ENCODE results near the gene PIH1D1.

PIH1D1 gene

GRCh38 chr19:49432141-49433073 lies 19.2 kb downstream of the PIH1D1 start:
- no peak for DNase-seq

DNA sequence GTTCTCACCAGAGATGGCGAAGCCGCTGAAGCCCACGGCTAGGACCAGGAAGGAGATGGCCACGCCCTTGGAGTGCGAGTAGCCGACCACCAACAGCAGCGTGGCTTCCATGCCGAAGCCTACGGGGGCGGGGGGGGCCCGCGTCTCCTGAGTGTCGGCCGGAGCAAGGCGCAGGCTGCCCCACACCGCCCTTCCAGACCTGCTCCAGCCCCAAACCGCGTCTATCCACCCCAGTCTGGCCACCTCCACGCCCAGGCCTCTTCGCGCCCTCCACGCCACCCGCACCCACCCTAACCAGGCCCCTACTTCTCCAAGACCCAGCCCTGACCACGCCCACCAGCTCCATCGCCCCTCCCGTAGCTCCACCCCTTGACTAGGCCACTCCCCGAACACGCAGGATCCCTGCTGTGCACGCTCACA lies 20.3 kb downstream of the PIH1D1 start:
- no peak for DNase-seq

- DNase-seq, result no peak
Observed at GRCh38 chr19:49430678-49431329, 20.8 kb downstream of the PIH1D1 start.

DNA sequence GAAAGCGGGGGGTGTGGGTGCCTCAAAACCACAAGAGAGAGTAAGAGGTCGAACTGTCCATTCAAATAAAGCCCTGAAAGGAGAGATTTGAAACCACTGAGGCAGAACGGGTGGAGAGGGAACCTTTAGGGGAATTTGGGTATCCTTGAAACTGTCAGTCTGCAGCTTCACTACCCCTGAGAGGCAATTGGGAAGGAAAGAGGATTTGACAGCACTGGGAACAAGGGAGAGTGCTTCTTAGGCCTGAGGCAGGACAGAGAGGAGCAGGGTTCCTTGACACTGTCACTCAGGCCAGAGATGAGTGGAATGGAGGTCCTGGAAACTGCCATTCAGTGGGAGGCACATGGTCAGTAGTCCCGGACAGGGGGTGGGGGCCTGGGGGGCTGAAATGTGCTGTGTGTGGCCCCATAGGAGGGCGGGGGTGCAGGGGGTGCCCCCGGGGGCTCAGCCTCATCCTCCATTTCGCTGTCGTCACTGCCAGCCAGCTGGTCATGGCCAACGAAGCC lies 21.4 kb downstream of the PIH1D1 start:
- no peak for DNase-seq

GRCh38 chr19:49428547-49429451 lies 22.8 kb downstream of the PIH1D1 start:
- no peak for DNase-seq

DNA sequence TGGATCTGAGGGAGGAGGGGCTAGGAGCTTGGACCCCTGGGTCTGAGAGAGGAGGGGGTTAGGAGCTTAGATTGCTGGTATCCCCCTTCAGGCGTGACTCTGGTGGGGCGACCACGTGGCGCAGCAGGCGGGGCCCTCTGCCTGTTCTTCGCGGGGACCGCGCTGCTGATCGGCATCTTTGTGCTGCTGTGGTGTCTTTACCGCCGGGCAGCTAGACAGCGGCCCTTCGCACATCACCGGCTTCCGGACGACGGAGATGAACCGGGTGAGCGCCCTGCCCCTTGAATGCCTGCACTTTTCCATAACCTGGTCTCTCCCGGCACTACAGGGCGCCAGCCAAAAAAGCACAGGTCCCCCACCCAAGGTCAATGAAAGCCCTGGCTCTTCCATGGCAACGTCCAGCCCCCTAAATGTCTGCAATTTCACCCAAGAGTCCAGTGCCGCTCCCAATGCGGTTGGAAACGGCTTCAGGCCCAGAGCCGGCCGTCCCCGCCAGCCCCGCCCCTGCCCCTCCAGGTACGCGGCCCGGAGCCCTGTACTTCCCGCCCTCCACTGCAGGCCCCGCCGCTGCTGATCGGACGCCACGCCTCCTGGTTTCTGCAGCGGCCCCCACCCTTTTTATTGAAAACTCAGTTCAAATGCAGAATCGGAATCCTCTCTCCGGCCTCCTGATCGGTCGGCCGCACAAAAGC lies 23.6 kb downstream of the PIH1D1 start:
- DNase-seq, result no peak

- DNase-seq, result no peak
Observed at GRCh38 chr19:49427339-49427738, 24.3 kb downstream of the PIH1D1 start.

DNA sequence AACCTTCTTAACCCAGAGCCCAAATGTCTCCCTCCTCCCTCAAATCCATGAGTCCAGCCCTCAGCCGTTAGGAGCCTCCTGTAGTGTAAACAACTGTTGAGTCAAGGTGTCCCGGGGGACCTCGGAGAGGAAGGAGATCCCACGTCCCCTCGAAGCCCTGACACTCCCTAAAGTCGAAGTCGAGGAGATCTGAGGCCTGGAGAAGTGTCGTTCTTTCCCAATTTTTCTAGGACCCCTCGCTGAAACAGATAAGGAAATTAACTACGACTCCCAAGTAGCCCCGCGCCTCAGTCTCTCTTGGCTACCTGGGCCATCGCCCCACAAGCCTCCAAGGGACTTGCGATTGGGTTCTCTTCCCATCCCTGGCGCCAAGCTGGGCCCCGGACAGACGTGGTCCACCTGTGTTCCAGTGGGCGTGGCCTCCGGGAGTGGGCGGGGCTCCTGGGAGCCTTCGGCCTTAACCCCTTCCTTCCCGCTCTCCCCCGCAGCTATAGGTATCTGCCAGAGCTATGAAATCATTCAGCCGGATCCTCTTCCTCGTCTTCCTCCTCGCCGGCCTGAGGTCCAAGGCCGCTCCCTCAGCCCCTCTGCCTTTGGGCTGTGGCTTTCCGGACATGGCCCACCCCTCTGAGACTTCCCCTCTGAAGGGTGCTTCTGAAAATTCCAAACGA lies 25.6 kb downstream of the PIH1D1 start:
- DNase-seq, result no peak

DNA sequence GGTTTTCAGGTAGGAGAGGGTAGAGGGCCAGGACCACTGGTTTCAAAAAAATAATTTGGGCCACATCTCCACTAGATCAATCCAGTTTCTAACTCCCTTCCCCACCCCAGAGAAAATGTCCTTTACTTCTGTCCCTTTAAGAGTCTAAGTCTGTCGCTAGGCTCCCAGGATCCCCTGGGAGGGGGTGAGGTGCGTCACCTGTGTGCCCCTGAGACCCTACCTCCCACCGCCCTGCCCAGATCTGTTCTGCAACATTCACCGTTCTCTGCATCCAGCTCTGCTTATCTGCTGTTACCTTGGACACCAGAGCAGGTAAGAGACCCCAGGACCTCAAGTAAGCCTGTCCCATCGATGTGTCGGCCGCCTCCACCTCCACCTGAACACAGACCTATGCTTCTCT lies 26.4 kb downstream of the PIH1D1 start, which contains the start of gene GFY:
Gene GFY, plus strand, starts transcription at position 211 of the 400 bp plus-strand sequence. CDS start 1,043 bp downstream, outside the sequence.
- DNase-seq, result no peak

DNA sequence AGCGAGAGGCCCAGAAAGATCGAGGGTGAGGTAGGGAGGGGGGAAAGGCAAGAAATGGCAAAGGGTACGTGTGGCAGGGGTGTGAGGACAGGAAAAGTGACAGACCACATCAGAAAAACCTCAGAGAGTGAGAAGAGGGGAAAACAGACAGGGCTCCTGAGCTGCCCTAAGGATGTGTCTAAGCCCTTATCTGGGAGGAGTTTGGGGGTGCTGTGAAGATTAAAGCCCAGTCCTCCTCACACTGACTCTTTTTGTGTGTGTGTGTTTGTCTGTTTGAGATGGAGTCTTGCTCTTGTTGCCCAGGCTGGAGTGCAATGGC lies 27.7 kb downstream of the PIH1D1 start:
- DNase-seq, result no peak

- DNase-seq, result no peak
Observed at GRCh38 chr19:49423071-49423984, 28.3 kb downstream of the PIH1D1 start, which contains the start of gene PTH2. Gene PTH2, minus strand, starts transcription at chr19:49423441. Its CDS starts 102 bp downstream, at chr19:49423339.

DNA sequence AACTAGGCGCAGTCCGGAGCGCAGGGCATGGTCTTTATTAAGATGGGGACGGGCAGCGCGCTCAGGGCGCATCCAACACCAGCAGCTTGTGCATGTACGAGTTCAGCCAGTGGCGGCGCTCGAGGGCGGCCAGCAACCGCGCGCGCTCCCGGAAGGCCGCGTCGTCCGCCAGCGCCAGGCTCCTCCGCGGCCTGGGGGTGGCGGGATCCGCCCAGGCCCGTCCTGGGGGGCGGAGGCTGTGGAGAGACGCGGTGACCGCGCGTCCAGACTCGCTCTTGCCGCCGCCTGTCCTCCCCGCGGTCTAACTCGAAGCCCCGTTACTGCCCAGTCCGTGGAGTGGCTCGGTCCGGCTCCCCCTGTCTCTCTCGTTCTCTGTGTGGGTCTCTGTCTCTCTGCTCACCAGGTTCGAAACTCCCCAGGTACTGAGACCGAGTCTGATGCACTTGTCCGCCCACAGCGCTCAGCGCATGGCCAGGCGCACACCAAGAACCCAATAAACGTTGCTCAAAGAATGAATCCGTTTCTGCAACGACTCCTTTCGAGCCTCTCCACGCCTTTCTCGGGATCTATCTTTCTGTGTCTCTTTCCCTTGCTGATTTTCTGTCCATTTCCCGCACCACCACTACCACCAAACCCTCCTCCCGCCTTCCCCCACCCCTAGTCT lies 29.1 kb downstream of the PIH1D1 start:
- no peak for DNase-seq

GRCh38 chr19:49421878-49422202 lies 29.8 kb downstream of the PIH1D1 start:
- no peak for DNase-seq

- no peak for DNase-seq
Observed at GRCh38 chr19:49421039-49421877, 30.4 kb downstream of the PIH1D1 start.

- no peak for DNase-seq
Observed at GRCh38 chr19:49420227-49420626, 31.4 kb downstream of the PIH1D1 start.

DNA sequence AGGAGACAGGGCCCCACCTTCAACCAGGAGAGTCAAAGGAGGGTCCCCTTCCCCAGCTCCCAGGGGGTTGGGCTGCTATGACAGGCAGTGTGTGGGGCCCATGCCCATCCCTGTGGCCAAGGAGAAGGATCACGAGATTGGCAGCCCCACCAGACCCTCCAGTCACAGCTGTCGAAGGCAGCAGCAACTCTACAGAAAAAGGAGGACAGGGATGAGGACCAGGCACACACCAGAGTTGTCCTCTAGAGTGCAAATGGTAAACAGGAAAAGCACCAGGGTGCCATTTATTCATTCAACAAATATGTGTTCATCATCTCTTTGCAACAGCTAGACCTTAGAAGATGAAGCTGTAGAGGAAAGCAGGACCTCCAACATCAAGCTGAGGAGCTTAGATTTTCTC lies 32.4 kb downstream of the PIH1D1 start:
- no peak for DNase-seq

- DNase-seq, result no peak
Observed at GRCh38 chr19:49418511-49418910, 33.1 kb downstream of the PIH1D1 start.

- DNase-seq, result no peak
Observed at GRCh38 chr19:49417088-49417487, 34.5 kb downstream of the PIH1D1 start.

GRCh38 chr19:49415810-49416200 lies 35.8 kb downstream of the PIH1D1 start:
- no peak for DNase-seq
